GM21576 (cell line): ENCODE data around the gene LRRC74B.
"Not testable (repeated sequence)": the region's sequence is repeated elsewhere in the genome, so short reads cannot be mapped to it uniquely, and the experiment has no call there.

Experiments used
- ATAC-seq: cut with Tn5 transposase; IDR thresholded peaks from one replicate; pipeline ENCODE4 v1.9.1; 2021; ENCODE audit warnings: mild to moderate bottlenecking, moderate library complexity; ENCODE audit not compliant: unreplicated experiment

The LRRC74B gene, protein sequence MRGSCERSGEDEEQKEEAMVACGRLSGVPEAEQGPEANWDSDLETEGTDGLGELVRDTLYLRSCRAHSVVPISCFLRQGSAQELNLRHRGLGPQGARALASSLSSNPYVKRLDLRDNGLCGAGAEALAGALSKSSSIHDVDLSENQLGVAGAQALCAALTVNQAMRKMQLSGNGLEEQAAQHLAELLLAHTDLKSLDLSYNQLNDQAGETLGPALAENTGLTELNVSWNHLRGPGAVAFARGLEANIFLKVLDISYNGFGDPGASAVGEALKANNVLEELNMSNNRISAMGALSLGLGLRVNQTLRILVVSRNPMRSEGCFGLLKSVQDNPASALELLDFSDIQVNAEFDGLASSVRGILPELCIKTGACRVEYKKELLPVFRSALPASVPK

DNA sequence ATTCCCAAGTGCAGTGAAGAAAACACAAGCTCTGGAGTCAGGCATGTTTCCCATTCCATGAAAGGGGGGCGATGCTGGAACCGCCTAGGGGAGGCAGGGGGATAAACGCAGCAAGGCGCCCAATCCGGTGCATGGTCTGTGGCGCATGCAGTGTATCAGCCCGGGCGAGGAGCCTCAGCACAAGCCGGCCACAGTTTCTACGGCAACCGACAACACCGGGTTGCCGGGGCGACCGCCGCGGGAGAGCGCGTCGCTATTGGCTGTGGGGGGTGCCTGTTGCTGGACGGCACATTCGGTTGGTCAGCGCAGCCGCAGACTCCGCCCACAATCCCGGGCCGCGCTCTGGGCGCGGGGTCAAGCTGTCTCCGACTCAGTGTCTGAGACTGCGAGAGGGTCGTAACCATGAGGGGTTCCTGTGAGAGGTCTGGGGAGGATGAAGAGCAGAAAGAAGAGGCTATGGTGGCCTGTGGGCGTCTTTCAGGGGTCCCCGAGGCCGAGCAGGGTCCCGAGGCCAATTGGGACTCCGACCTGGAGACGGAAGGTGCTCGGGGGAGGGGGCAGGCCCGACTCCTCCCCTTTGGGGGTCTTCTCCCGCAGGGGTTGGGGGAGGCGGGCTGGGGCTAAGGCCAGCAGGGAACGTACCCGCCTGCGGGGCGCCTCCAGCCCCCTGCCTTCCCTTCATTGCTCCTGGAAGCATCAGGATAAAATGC, at the start of gene LRRC74B:
Gene LRRC74B (plus strand): TSS at position 362 of the 710 bp plus-strand sequence. CDS start 41 bp downstream, at position 403.
- ATAC-seq: peak; percentile 55

DNA sequence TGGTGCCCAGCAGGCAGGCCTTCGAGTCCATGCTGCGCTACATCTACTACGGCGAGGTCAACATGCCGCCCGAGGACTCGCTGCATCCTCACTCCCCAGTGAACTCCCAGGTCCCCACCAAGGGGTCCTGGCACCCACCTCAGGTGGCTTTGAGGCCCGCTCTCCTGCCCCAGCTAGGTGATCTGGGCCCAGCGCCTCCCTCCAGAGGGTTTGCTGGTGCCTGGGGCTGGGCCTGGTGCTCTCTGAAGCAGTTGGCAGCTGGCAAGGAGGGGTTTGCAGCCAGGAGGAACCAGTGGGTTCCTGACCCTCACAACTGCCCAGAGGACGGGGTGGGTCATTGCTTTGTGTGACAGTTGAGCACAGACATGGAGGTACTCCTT, 49.7 kb upstream of the LRRC74B start:
- ATAC-seq: no peak

DNA sequence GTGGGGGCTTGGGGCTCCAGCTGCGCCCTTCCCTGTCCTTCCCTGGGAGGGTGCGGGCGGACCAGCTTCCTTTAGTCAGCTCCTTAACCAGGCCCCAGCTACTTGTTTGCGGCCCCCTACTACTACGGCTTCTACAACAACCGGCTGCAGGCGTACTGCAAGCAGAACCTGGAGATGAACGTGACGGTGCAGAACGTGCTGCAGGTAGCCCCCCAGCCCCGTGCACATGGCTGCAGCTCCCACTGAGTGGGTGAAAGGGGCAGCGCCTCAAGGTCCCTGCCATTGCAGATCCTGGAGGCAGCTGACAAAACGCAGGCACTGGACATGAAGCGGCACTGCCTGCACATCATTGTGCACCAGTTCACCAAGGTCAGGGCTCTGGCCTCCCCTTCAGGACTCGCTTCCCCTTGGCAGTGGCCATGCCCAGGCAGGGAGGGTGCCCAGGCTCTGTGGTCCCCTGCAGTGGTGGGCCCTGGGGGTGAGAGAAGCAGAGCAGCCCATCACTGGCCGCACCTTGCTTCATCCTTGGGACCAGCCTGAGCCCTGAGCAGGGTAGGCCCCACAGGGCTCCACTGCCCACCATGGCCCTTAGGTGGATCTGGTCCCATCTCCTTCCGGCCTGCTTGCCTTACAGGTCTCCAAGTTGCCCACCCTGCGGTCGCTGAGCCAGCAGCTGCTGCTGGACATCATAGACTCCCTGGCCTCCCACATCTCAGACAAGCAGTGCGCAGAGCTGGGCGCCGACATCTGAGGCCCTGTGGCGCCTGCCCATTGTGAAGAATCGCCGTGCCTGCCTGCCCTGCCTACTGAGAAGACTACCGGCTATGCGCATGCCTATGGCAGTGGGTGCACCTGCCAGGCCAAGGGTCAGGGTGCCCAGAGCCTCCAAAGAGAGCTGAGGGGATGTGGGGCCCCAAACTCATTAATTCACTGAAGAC, 48.9 kb upstream of the LRRC74B start:
- ATAC-seq: no peak

- ATAC-seq: no peak
Observed at GRCh38 chr22:20997536-20998257, 48.0 kb upstream of the LRRC74B start.

- ATAC-seq: no peak
Observed at GRCh38 chr22:20998411-20999336, 47.1 kb upstream of the LRRC74B start.

- ATAC-seq: no peak
Observed at GRCh38 chr22:20999350-21000206, 46.2 kb upstream of the LRRC74B start.

- ATAC-seq: no peak
Observed at GRCh38 chr22:21000207-21000986, 45.3 kb upstream of the LRRC74B start.

DNA sequence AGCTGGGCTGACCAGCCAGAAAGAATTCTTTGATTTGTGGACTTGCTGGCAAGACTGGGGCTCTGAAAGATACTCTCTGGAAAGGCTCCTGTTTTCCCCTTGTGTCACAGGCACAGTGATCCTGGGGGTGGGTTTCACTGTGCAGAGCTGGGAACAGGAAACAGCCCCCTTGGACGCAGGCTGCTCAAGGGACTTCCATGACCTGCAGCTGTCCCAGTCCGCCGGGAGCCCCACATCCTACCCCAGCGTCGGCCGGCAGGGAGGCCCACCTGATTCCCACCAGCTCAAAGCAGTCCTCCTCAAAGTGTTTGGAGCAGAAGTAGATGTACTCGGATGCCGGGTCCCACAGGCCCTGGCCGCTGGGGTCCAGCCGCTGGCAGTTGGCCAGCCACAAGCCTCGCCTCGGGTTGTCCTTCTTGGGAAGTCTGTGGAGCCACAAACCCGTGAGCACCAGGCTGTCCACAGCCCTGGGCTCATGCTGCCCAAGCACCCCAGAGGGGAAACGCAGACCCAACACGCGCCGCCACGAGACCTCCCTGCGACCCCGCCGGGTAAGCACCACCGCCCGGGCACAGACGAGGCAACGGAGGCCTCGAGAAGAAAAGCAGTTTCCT, 44.7 kb upstream of the LRRC74B start:
- ATAC-seq: no peak

- peak; percentile 77 for ATAC-seq
Observed at GRCh38 chr22:21001601-21002325, 44.0 kb upstream of the LRRC74B start, which contains the start of gene THAP7. THAP7 (minus strand) TSS chr22:21002118; CDS start chr22:21001911, 207 bp downstream.

- no peak for ATAC-seq
Observed at GRCh38 chr22:21003782-21004181, 42.0 kb upstream of the LRRC74B start.

DNA sequence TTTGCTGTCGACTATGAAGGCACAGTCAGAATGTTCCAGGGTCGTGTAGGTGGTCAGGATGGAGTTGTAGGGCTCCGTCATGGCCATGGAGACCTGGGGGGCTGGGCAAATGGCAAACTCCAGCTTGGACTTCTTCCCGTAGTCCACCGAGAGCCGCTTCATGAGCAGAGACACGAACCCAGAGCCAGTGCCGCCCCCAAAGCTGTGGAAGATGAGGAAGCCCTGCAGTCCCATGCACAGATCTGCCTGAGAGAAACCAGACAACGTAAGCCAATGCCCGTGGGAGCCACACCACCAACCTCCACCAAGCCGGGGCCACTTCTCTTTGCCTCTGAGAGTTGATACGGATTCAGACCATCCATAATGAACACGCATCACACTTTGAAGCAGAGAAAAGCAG, 36.5 kb upstream of the LRRC74B start:
- ATAC-seq: not testable (repeated sequence)

DNA sequence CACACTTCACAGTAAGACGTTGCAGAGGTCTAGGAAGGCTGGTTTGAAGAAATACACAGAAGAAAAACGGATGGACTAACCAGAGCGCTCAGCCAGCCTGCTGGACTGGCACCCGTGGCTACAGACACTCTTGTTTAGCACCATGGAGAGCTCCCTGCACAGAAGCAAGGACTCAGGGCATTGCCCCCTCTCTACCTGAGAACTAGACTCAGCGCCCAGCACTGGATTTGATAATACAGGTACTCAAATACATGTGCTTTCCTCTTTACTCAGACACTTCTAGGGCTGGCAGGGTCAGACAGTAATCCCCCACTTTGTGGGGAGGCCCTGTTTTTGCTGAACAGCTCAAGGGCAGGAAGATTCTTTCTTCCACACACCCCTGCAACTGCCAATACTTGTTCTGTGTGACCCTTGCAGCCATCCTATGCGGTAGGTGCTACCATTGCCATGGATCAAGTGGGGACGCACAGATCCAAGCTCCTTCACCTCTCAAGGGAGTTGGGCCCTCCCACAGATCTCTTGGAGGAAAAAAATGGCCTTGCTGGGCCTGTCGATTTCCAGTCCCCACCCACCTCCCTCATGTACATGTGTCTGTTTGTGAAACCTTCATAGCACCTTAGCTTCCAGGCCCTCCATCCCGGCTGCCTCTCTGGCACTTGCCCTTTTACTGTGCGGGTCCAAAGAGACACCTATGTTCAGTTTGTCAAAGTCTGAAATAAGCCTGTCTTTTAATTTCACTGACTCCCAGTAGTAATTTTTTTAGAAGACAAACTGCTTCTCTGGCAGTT, 35.9 kb upstream of the LRRC74B start:
- ATAC-seq: no peak

DNA sequence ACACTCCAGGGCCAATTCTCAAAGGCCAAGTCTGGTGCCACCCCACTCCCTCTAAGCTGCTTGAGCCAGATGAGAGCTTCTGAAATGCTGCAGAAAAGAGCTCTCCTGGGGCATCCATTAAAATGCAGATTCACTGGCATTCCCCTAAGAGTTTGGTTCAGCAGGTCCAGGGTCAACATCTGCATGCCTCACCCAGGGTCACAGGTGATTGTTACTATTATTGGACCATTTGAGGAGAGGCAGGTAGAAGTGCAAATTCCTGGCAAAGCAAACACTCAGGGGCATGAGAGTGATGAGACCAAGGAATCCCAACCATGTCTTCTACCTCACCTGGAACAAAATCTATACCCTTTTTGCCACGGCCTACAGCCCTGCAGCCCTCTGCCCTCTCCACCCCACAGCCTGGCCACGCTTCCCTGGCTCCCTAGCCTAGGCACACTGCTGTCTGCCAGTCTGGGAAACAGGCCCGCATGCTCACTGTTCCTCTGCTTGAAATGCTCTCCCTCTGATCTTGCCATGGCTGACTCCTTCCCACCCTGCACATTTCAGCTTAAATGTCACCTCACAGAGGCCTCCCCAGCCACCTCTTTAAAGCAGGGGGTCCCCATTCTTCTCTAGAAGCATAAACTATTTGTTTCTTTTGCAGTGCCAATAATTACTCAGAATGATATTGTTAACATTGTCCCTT, 35.2 kb upstream of the LRRC74B start:
- no peak for ATAC-seq

- no peak for ATAC-seq
Observed at GRCh38 chr22:21012446-21013407, 33.0 kb upstream of the LRRC74B start.
